Lung microvascular endothelial cell (primary cell): ENCODE measurements around the gene SLC10A3. TPM values are rescaled to one million over a fixed set of nuclear protein-coding genes. Genes with fewer than 3 reads are reported as not detected.
"Not testable (repeated sequence)": the region's sequence is repeated elsewhere in the genome, so short reads cannot be mapped to it uniquely, and the experiment has no call there.

Experiments
- DNase-seq, 2 donors: peaks; one replicate each; pipeline versions ENCODE4 v3.0.0 to v3.0.0-alpha.2; 2010; ENCODE audit warnings: low read depth in 2 of 2
- total RNA-seq: library from RNA; depleted of rRNA; stranded (reverse); fragments of >200 nt; gene quantifications from 2 replicates; pipeline ENCODE4 v1.2.1, GENCODE V29; 2014

SLC10A3 gene
- total RNA-seq, 1 donor from 2014 or later = 14.7 TPM

- DNase-seq = no peak
These were observed 19.0 kb upstream of the SLC10A3 start for GRCh38 chrX:154509455-154509854.

- no peak for DNase-seq
These were observed 17.9 kb upstream of the SLC10A3 start for GRCh38 chrX:154508384-154508745.

- DNase-seq = no peak
These were observed 17.4 kb upstream of the SLC10A3 start for GRCh38 chrX:154507673-154508383.

- no peak for DNase-seq
These were observed 16.3 kb upstream of the SLC10A3 start for GRCh38 chrX:154506483-154507332.

- peak; percentile 42 to 70 for DNase-seq
These were observed 15.3 kb upstream of the SLC10A3 start for GRCh38 chrX:154505734-154506133.

DNA sequence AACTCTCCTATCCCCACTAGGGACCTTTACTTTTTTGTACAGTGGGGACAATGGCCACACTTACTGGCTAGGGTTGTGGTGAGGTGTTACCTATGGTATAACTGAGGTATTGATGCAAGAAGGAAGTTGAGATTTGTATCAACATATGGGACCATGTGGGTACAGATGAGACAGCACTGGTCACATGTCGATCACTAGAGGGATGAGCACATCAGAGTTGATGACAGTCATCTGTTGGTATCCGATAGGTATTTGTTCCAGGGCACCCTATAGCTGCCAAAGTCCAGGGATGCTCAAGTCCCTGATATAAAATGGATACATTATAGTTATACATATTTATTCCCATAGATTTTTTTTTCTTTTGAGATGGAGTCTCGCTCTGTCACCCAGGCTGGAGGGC, 12.6 kb upstream of the SLC10A3 start:
- no peak for DNase-seq

GRCh38 chrX:154502098-154502497, 11.7 kb upstream of the SLC10A3 start:
- no peak for DNase-seq

DNA sequence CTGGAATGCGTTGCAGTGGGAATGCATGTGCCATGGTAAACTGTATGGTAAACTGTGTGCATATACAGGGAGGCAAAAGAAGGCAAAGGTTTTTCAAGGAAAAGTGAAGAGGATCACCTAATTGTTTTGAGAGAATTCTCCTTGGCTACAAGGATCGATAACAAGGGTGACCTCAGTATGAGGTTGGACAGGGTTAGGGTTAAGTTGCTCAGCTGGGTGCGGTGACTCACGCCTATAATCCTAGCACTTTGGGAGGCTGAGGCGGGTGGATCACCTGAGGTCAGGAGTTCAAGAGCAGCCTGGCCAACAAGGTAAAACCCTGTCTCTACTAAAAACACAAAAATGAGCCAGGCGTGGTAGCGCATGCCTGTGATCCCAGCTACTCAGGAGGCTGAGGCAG, 11.0 kb upstream of the SLC10A3 start:
- not testable (repeated sequence) for DNase-seq

GRCh38 chrX:154496591-154497137, 6.2 kb upstream of the SLC10A3 start:
- DNase-seq = not testable (repeated sequence)

- DNase-seq = peak in 1 of 2 donors; percentile 56
These were observed 5.1 kb upstream of the SLC10A3 start for GRCh38 chrX:154495472-154495922.

- DNase-seq = no peak
These were observed 4.3 kb upstream of the SLC10A3 start for GRCh38 chrX:154494715-154495114.

- DNase-seq = peak in 1 of 2 donors; percentile 24
These were observed 412 bp downstream of the SLC10A3 start for GRCh38 chrX:154490021-154490413.

DNA sequence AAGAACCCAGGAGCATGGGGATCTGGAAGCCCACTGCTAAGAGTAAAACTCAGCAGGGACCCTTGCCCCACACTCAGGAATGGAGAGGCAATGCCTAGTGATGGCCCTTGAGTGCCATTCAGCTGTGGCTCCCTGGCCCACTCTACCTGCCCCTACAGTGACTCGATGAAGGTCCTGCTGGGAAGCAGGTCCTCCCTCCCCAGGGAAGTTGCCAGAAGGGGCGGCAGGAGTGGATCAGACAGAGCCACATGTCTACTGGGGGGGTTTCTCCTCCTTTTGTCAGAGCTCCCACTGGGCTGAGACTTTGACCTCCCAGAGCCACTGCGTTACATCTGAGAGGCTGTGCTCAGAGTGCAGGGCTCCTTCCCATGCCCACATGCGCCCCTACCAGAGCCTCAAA, 1.2 kb downstream of the SLC10A3 start:
- no peak for DNase-seq

DNA sequence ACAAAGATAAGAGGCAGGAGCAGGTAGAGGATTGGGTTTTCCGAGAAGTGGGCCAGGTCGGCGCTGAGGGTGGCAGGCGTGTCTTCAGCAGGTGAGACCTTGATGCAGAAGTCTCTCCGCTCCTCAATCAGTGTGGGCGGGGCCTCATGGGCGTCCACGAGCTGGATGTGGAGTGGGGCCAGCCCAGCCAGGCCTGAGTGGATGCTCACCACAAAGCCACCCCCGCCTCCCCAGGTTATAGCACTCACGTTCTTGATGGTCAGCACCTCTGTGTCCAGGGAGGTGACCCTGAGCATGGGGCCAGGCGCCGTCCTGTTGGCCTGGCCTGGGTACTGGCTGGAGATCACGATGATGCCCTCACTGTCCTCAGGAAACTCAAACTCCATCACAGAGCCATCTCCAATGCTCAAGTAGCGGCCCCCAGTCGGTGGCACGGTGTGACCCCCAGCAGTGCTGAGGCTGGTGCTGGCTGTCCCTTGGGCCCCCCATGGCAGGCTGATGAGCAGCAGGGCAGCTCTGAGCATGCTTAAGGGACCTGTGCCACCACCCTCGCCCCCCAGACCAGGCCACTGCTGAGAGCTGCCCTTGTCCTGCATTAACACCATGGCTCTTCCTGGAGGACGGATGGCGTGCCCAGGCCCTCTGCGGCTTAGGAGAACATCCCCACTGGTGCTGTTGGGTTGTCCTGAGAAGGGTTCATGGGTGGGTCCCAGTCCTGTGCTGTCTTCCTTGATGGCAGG, 1.9 kb downstream of the SLC10A3 start:
- no peak for DNase-seq

DNA sequence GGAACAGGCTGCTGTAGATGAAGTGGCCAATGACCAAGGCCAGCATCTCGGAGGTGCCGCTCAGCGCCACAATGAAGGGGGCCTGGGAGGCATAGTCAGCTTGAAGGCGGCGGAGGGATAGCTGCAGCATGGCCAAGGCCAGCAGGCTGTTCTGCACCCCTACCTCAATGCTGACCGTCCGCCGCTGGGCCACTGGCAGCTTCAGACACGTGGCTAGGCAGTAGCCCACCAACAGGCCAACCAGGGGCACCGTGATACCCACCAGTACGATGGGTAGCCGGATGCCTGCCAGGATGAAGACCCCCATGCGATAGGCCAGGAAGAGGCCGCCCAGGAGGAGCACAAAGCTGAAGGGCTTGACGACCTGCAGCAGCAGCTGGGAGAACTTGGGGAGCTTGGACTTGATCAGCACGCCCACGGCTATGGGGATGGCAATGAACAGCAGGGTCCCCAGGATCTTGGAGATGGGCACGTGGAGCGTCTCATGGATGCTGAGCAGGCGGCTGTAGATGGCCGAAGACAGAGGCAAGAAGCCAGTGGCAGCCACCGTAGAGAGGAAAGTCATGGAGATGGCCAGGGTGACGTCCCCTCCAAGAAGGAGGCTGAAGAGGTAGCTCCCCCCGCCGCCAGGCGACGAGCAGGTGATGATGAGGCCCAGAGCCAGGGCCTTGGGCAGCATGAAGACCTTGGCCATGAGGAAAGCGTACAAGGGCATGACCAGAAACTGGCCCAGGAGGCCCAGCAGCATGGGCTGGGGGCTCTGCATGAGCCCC, 2.7 kb downstream of the SLC10A3 start:
- DNase-seq = no peak

- peak; percentile 23 to 69 for DNase-seq
These were observed 3.8 kb downstream of the SLC10A3 start, which contains the start of gene UBL4A for GRCh38 chrX:154486396-154487207. UBL4A (minus strand) TSS chrX:154486615; CDS start chrX:154486584, 31 bp downstream.

DNA sequence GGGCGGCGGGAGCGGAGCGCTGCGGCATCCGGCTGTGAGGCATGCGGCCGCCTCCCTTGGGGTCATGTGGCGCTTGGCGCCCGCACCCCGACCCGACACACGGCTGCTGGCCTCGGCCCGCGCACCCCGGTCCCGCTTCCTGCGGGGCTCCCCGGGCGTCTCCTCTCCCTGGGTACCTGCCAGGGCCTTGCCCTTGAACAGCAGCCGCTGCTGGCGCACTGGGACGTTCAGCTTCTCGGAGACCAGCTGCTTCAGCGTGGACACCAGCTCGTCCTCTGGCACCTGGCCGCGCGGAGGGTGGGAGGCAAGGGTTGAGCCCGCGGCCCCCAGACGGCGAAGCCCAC, 4.4 kb downstream of the SLC10A3 start:
- peak; percentile 5 to 15 for DNase-seq

DNA sequence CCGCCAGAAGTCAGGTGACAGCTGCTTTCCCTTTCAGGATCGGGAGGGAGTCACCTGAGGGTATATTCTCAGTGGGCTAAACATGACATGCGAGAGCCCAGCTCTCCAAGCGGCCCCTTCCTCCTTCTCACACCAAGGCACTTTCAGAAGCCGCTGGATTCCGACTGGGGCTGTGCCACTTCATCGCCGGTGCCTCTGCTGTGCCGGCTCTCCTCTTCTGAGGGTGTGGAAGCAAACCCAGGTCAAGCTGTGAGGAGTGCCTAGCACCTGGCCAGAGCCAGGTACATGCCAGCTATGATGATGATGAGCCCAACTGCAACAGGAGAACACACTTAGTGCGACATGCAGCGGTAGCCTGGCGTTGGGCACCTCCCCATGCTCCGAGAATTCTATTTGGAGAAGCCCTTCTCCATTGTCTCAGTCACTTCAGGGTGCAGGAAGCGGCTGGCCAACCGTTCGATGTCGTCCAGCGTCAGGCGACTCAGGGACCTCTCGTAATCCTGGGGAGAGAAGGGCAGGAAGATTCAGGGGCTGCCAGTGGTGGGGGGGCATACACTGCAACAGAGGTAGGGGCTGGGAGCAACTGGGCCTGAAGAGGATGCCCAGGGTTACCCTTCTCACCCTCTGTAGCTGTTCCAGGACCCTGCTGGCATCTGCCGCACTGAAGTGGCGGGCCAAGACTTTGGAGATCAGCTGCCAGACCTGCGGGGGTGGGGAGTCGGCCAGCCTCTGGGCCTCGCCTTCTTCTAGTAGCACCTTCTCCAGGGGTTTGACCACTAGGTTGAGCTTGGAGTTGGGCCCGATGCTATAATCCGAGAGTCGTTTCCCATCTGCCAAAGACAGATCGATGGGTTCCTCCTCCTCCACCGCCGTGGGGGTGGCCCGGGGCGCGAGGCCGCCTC, 5.0 kb downstream of the SLC10A3 start:
- DNase-seq = no peak
